ENCODE measurements around the gene DNAJB13.
"Not testable (repeated sequence)": the region's sequence is repeated elsewhere in the genome, so short reads cannot be mapped to it uniquely, and the experiment has no call there.

The DNAJB13 gene, protein sequence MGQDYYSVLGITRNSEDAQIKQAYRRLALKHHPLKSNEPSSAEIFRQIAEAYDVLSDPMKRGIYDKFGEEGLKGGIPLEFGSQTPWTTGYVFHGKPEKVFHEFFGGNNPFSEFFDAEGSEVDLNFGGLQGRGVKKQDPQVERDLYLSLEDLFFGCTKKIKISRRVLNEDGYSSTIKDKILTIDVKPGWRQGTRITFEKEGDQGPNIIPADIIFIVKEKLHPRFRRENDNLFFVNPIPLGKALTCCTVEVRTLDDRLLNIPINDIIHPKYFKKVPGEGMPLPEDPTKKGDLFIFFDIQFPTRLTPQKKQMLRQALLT

DNA sequence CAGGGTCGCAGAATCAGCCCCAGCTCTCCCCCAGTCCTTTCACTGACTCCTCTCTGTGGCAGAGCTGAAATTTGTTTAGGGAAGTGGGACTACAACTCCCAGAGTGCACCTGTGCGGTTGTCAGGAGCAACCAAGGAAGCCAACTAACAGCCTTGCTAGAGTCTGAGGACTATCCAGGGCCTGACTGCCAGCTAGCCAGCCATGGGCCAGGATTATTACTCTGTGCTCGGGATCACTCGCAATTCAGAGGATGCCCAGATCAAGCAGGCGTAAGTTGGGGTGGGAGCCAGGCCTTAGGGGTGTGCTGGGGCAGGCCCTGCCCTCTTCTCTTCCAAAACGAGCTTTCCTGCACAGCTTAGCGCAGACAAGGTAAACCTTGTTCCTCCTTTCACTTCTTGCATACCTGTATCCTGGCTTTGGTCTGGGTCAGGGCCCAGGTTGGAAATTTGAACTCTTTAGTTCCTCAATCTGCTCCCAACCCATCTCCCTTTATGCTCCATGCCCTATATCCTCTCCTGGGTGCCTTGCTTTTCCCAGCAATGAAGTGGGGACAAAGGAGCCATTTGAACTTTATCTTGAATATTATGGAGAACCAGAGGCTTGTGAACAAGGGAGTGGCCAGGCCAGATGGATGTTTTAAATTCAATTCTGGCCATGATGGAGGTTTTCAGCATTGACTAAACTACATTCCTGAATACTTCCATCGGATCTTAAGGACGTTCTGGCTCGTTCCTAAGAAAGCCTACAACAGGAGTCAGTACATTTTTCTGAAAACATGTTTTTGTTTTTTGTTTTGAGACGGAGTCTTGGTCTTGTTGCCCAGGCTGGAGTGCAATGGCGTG, at the start of gene DNAJB13:
Gene DNAJB13 (plus strand): TSS at position 158 of the 842 bp plus-strand sequence. CDS start 44 bp downstream, at position 202.
- FAIRE-seq, result no peak

- FAIRE-seq, result no peak
Observed at GRCh38 chr11:73902303-73902702, 48.5 kb upstream of the DNAJB13 start.

DNA sequence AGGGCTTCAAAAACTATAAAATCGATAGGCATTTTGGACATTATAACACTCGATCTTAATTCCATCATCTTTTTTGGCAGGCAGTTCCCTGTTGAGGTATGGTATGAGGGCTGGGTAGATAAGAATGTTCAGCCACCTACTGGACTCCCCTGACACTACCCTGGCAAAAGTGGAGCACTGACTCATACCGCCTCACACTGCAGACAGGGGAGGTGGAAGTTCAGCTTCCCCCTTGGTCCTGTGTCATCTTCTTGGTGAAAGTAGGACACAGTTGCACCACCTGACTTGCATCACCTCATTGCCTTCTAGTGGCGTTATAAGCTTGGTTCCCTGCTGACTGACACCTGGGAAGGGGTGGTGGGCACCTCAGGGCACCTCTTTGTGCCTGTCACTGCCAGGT, 43.6 kb upstream of the DNAJB13 start:
- no peak for FAIRE-seq

- FAIRE-seq, result no peak
Observed at GRCh38 chr11:73912026-73912425, 38.8 kb upstream of the DNAJB13 start.

DNA sequence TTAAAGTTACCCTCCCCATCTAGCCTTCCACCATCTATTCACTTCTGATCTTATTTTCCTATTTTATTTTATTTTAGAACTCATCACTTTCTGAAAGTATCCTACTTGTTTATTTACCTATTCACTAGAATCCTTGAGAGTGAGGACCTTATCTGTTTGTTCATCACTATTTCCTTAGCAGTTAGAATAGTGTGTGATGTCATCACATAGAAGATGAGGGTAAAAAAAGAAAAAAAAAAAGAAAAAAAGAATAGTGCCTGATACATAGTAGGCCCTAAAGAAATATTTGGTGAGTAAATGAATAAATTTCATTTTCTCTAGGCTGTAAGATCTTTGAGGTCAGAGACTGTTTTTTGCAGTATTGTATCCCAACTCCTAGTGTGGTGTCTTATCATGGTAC, 37.4 kb upstream of the DNAJB13 start:
- no peak for FAIRE-seq

DNA sequence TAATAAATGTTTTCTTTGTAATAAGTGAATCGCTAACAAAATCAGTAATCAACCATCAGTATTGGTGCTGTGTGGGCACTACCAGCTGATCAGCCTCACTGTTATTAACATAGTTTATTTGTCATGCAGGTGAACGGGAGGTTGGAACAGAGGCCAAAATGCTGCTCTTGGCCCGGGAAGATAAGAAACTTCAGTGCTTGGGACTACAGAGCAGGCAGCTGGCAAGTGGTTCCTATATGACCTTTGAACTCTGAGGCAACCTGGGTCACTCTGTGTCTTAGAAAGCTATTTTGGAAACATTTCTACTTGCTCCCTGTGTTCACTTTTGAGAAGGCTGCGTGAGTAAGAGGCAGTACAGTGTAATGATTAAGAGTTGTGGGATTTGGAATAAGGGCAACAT, 36.5 kb upstream of the DNAJB13 start:
- no peak for FAIRE-seq

DNA sequence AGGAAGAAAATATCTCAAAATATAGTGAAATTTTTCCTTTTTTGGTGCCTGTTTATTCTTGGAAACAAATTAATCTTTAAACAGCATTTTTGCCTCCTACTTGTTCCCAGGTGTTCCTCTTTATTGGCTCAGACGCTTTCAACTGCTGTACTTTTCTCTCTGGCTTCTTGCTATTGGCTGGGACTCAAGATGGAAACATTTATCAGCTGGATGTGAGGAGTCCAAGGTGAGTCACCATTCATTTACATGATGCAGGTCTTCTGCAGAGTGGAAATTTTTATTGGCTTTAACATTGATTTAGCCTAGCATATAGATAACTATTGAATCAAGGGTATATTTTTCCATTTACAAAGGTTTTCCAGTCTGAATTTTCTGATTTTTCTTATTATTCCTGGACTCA, 34.4 kb upstream of the DNAJB13 start:
- no peak for FAIRE-seq

- FAIRE-seq, result no peak
Observed at GRCh38 chr11:73921180-73921579, 29.6 kb upstream of the DNAJB13 start.

DNA sequence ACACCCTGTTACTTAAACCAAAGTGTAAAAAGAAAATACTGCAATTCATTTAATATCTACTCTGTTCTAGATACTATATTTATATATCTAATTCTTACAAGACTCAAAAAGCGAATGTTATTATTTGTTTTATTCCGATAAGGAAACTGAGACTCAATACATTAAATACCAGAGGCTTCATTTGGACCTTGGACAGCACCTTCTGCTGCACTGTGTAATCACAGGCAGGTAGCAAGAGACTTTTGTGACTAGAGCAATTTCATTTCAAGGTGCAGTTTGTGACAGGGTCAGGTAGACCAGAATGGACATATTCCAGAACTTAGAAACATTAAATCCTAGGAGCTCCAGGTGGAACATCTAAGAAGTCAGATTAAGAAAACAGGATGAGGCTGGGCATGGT, 21.4 kb upstream of the DNAJB13 start:
- FAIRE-seq, result no peak

DNA sequence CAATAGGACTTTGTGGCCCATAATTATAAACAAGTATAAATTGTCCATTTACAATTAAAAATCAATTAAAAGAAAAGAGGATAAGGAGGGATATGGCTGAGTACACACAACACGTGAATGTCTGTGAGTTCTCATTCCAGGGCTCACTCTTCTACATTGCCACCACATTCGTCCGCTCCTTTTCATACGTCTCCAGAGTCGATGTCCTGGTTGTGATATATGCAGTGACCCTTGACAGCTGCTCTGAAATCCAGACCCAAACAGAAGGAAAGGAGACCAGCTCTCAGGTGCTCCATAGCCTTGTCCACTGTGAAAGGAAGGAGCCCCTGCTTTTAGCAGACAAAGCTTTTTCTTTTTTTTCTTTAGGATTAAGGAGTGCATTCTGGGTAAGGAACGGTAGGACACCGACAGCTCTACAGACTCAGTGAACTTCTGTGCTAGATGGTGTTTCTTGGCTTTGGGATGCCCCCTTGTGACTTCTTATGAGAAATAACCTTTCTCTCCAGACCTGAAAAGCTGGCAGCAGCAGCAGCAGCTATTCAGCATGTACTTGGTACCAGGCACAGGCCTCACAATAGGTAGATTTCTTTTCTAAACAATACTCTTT, 19.7 kb upstream of the DNAJB13 start:
- peak; percentile 89 for FAIRE-seq

DNA sequence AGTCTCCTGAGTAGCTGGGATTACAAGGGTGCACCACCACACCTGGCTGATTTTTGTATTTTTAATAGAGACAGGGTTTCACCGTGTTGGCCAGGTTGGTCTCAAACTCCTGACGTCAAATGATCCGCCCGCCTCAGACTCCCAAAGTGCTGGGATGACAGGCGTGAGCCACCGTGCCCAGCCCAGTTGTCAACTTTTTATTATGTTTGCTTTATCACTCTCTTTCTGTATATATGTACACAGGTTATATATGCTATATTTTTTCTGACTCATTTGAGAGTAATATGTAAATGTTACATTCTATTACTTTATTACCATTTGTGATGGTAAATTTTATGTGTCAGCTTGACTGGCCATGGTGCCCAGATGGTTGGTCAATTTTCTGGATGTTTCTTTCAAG, 18.9 kb upstream of the DNAJB13 start:
- FAIRE-seq, result no peak

DNA sequence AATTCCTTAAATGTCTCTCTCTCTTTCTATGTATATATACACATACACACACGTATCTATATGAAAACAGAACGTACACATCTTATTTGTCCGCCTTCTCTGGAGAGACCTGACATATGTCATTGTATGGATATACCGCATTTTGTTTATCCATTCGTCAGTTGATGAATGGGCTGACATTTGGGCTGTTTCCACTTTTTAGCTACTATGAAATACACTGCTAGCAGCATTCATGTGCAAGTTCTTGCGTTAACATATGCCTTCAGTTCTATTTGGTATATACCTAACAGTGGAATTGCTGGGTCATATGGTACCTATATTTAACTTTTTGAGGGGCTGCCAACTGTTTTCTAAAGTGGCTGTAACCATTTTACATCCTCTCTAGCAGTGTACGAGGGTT, 18.0 kb upstream of the DNAJB13 start:
- no peak for FAIRE-seq

DNA sequence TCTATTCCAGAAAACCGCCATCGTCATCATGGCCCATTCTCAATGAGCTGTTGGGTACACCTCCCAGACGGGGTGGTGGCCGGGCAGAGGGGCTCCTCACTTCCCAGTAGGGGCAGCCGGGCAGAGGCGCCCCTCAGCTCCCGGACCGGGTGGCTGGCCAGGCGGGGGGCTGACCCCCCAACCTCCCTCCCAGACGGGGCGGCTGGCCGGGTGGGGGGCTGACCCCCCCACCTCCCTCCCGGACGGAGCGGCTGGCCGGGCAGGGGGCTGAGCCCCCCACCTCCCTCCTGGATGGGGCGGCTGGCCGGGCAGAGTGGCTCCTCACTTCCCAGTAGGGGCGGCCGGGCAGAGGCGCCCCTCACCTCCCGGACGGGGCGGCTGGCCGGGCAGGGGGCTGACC, 14.8 kb upstream of the DNAJB13 start:
- not testable (repeated sequence) for FAIRE-seq

- FAIRE-seq, result no peak
Observed at GRCh38 chr11:73939096-73939495, 11.7 kb upstream of the DNAJB13 start.

DNA sequence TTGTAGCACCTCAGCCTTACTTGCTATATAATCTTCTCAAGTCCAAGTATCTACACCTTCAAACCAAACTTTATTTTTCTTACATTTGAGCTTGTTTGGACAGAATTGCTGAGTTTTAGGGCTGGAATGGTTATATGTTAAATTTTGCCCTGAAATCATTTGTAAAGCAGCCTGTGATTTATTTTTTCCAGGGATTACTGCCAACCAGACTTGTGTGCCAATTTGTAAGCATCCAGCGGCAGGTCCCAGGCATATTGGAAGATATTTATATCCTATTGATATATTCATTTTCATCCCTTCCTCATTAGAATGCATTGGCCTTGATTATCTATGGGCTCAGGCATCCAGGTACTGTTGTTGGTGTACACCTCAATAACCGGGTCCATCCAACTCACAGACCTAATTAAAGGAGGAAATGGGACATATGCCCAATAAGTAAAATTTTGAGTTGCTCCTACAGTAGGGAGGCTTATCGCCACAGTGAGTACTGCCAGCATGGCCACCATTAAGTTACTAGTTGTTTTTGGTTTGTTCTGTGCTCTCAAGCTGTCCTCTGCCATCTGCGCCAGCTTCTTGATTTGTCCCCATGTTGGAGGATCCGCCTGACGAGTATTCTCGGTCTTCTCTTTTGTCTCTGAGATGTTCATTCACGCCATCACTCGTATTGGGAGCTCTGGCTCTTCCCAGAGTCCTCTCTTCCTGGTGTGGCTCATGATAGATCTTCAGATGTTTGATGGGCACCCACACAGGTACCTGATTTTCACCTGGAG, 9.8 kb upstream of the DNAJB13 start:
- no peak for FAIRE-seq

GRCh38 chr11:73942010-73942409, 8.8 kb upstream of the DNAJB13 start:
- FAIRE-seq, result no peak

GRCh38 chr11:73944085-73944484, 6.7 kb upstream of the DNAJB13 start:
- FAIRE-seq, result no peak

DNA sequence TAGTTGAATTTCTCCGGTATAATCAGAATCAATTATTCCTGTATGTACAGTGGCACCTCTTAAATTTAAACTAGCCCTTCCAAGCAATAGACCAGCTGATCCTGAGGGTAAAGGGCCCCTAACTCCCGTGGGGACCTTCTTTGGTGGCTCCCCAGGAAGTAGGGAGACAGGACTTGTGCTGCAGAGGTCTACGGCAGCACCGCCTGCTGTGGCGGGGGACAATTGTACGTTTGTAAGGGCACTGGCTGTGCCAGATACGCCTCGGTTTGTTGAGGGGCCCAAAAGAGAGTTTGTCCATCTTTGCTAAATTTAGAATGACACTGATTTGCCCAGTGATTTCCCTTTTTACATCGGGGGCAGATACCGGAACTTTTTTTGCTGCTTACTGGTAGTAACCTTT, 5.9 kb upstream of the DNAJB13 start:
- no peak for FAIRE-seq

DNA sequence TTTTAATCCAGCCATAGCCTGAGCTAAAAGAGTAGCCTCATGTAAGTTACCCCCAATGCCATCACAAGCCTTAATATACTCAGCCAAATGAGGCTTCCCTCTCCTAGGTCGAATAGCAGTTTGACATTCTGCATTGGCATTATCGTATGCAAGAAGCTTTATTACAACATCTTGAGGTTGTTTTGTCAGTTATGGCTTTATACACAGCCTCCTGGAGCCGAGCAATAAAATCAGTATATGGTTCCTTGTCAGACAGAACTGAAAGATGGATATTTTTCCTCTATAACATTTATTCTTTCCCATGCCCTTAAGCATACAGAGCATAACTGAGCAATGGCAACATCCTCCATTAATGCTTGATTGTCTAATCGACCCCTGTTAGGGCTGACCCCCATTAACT, 5.4 kb upstream of the DNAJB13 start:
- FAIRE-seq, result no peak

- no peak for FAIRE-seq
Observed at GRCh38 chr11:73946798-73947458, 3.9 kb upstream of the DNAJB13 start.

DNA sequence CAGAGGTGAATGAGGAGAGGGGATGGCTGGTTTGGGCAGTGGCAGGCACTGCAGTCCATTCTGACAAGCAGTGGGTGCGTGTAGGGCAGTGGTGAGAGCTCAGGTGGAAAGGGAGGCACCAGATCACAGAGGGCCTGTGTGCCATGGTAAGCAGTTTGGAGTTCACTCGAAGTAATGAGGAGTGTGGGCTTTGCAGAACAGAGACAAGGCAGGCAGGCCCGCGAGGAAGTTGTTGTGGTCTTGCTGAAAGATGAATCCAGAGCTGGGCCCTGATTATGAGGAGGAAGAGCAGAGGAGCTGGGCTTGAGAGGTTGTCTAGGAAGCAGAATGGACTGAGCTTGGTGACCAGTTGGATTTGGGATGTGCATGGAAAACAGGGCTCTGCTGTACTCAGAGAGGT, 1.6 kb upstream of the DNAJB13 start:
- FAIRE-seq, result no peak

DNA sequence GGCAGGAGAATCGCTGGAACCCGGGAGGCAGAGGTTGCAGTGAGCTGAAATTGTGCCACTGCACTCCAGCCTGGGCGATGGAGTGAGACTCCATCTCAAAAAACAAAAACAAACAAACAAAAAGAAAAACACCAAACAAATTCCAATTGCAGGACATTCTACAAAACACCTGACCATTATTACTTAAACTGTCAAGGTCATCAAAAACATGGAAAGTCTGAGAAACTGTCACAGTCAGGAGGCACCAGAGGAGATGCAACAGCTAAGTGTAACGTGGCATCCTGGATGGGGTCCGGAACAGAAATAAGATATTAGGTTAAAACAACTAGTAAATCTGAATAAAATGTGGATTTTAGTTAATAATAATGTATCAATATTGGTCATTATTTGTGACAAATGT, 914 bp upstream of the DNAJB13 start:
- FAIRE-seq, result no peak

GRCh38 chr11:73951797-73952196, 971 bp downstream of the DNAJB13 start:
- FAIRE-seq, result no peak
